Measurements from ENCODE around the gene INPPL1.

- TF ChIP-seq CTCF (IDR thresholded peaks at IDR 0.05 in 8 of 11, conservative IDR thresholded peaks at IDR 0.05 in 3 of 11), result no peak
- TF ChIP-seq POLR2AphosphoS5 (IDR thresholded peaks at IDR 0.05), result no peak
These were observed 28.8 kb downstream of the INPPL1 start for GRCh38 chr11:72253392-72253791.
